ENCODE results near the gene UBAP1L.

GRCh38 chr15:65134538-65134937 is 19.5 kb upstream of the UBAP1L start:
- TF ChIP-seq CTCF (IDR thresholded peaks at IDR 0.05) (no peak), POLR2A (IDR thresholded peaks at IDR 0.05) (no peak), POLR2AphosphoS5 (IDR thresholded peaks at IDR 0.05) (no peak)

Measured in prostate gland (tissue), 2 donors.